ENCODE results near the gene GOLGA6L10. TPM values are rescaled to one million over a fixed set of nuclear protein-coding genes. Genes with fewer than 3 reads are reported as not detected.
"Not testable (repeated sequence)": the region's sequence is repeated elsewhere in the genome, so short reads cannot be mapped to it uniquely, and the experiment has no call there.

GOLGA6L10 gene
- total RNA-seq, 2 experiments from 2014 or later: 0.95 to 1.1 TPM

- H3K27ac Mint-ChIP-seq; H3K4me3 Mint-ChIP-seq; H3K9me3 Mint-ChIP-seq; DNase-seq; CTCF ChIA-PET; H3K4me1 Mint-ChIP-seq; H3K36me3 Mint-ChIP-seq (ENCODE audit: low read depth); H3K27me3 Mint-ChIP-seq; POLR2A ChIA-PET: not testable (repeated sequence)
These were observed 29.6 kb downstream of the GOLGA6L10 start for GRCh38 chr15:82319522-82320278.

GRCh38 chr15:82318281-82318680 is 31.0 kb downstream of the GOLGA6L10 start:
- DNase-seq; H3K4me3 Mint-ChIP-seq; H3K4me1 Mint-ChIP-seq; H3K27me3 Mint-ChIP-seq; CTCF ChIA-PET; H3K9me3 Mint-ChIP-seq; H3K27ac Mint-ChIP-seq; POLR2A ChIA-PET; H3K36me3 Mint-ChIP-seq (ENCODE audit: low read depth): not testable (repeated sequence)

- H3K27me3 Mint-ChIP-seq; DNase-seq; H3K4me3 Mint-ChIP-seq; H3K4me1 Mint-ChIP-seq; POLR2A ChIA-PET; H3K9me3 Mint-ChIP-seq; H3K36me3 Mint-ChIP-seq (ENCODE audit: low read depth); H3K27ac Mint-ChIP-seq; CTCF ChIA-PET: not testable (repeated sequence)
These were observed 31.8 kb downstream of the GOLGA6L10 start for GRCh38 chr15:82317516-82317915.

- CTCF ChIA-PET: no interaction called here
- Mint-ChIP-seq H3K27ac (no peak overlapping the region), H3K27me3 (no peaks in the 10 kb centered on the region), H3K36me3 (ENCODE audit: low read depth) (no peaks in the 10 kb centered on the region), H3K9me3 (no peaks in the 10 kb centered on the region), H3K4me1 (no peaks in the 10 kb centered on the region), H3K4me3 (no peak overlapping the region)
- no peak for DNase-seq
- POLR2A ChIA-PET: no interaction called here
These were observed 32.2 kb downstream of the GOLGA6L10 start for GRCh38 chr15:82317091-82317489.

- H3K9me3 Mint-ChIP-seq; POLR2A ChIA-PET; CTCF ChIA-PET; H3K27ac Mint-ChIP-seq; H3K36me3 Mint-ChIP-seq (ENCODE audit: low read depth); H3K4me3 Mint-ChIP-seq; H3K27me3 Mint-ChIP-seq; DNase-seq; H3K4me1 Mint-ChIP-seq: not testable (repeated sequence)
These were observed 32.8 kb downstream of the GOLGA6L10 start for GRCh38 chr15:82316247-82317090.

- no peak overlapping the region for H3K27ac Mint-ChIP-seq
- H3K4me1 Mint-ChIP-seq: no peaks in the 10 kb centered on the region
- no peaks in the 10 kb centered on the region for H3K36me3 Mint-ChIP-seq (ENCODE audit: low read depth)
- POLR2A ChIA-PET: no interaction called here
- no peak overlapping the region for H3K4me3 Mint-ChIP-seq
- H3K9me3 Mint-ChIP-seq: no peaks in the 10 kb centered on the region
- CTCF ChIA-PET: no interaction called here
- peaks cover under 1% of the 10 kb centered on the region for H3K27me3 Mint-ChIP-seq
- DNase-seq: no peak
These were observed 33.6 kb downstream of the GOLGA6L10 start for GRCh38 chr15:82315519-82316246.

- ChIA-PET POLR2A (no interaction called here), CTCF (no interaction called here)
- Mint-ChIP-seq H3K9me3 (no peaks in the 10 kb centered on the region), H3K36me3 (ENCODE audit: low read depth) (no peaks in the 10 kb centered on the region), H3K27me3 (peaks cover 5% of the 10 kb centered on the region), H3K4me3 (no peak overlapping the region), H3K4me1 (no peaks in the 10 kb centered on the region), H3K27ac (no peak overlapping the region)
- no peak for DNase-seq
These were observed 34.3 kb downstream of the GOLGA6L10 start for GRCh38 chr15:82314769-82315518.

GRCh38 chr15:82313951-82314768 is 35.1 kb downstream of the GOLGA6L10 start:
- CTCF ChIA-PET; DNase-seq; H3K4me1 Mint-ChIP-seq; H3K4me3 Mint-ChIP-seq; POLR2A ChIA-PET; H3K27me3 Mint-ChIP-seq; H3K36me3 Mint-ChIP-seq (ENCODE audit: low read depth); H3K9me3 Mint-ChIP-seq; H3K27ac Mint-ChIP-seq: not testable (repeated sequence)

- CTCF ChIA-PET: no interaction called here
- no peak overlapping the region for H3K4me3 Mint-ChIP-seq
- H3K9me3 Mint-ChIP-seq: no peaks in the 10 kb centered on the region
- no peaks in the 10 kb centered on the region for H3K4me1 Mint-ChIP-seq
- POLR2A ChIA-PET: no interaction called here
- no peaks in the 10 kb centered on the region for H3K36me3 Mint-ChIP-seq (ENCODE audit: low read depth)
- no peak overlapping the region for H3K27ac Mint-ChIP-seq
- peaks cover 7% of the 10 kb centered on the region for H3K27me3 Mint-ChIP-seq
- no peak for DNase-seq
These were observed 35.8 kb downstream of the GOLGA6L10 start for GRCh38 chr15:82313446-82313845.

- CTCF ChIA-PET: no interaction called here
- POLR2A ChIA-PET: no interaction called here
- no peak overlapping the region for H3K27ac Mint-ChIP-seq
- no peaks in the 10 kb centered on the region for H3K4me1 Mint-ChIP-seq
- no peaks in the 10 kb centered on the region for H3K36me3 Mint-ChIP-seq (ENCODE audit: low read depth)
- no peak overlapping the region for H3K4me3 Mint-ChIP-seq
- no peaks in the 10 kb centered on the region for H3K9me3 Mint-ChIP-seq
- peaks cover 7% of the 10 kb centered on the region for H3K27me3 Mint-ChIP-seq
- no peak for DNase-seq
These were observed 36.5 kb downstream of the GOLGA6L10 start for GRCh38 chr15:82312586-82313349.

- H3K27me3 Mint-ChIP-seq; H3K4me3 Mint-ChIP-seq; POLR2A ChIA-PET; H3K27ac Mint-ChIP-seq; CTCF ChIA-PET; DNase-seq; H3K4me1 Mint-ChIP-seq; H3K9me3 Mint-ChIP-seq; H3K36me3 Mint-ChIP-seq (ENCODE audit: low read depth): not testable (repeated sequence)
These were observed 38.0 kb downstream of the GOLGA6L10 start for GRCh38 chr15:82311321-82311720.

GRCh38 chr15:82309802-82310201 is 39.5 kb downstream of the GOLGA6L10 start:
- Mint-ChIP-seq H3K4me1 (no peaks in the 10 kb centered on the region), H3K9me3 (no peaks in the 10 kb centered on the region), H3K27ac (no peak overlapping the region), H3K36me3 (ENCODE audit: low read depth) (no peaks in the 10 kb centered on the region), H3K4me3 (no peak overlapping the region), H3K27me3 (peaks cover 7% of the 10 kb centered on the region)
- CTCF ChIA-PET: no interaction called here
- no peak for DNase-seq
- POLR2A ChIA-PET: interaction anchor here (1.3 kb wide), 1 partner anchor 48 kb away, joined by 3 read pairs; no protein-coding TSS in a partner anchor

Data from activated CD4-positive, alpha-beta memory T cell treated with anti-CD3 and anti-CD28 coated beads, Interleukin-2, amount 10 ng/mL, durations not matched to agents 7 days and 5 days (primary cell).